K562 (cell line): ENCODE results near the gene CCDC136. TPM values are rescaled to one million over a fixed set of nuclear protein-coding genes. Genes with fewer than 3 reads are reported as not detected.

ENCODE experiments used
- ERF ChIP-seq: fragments of 450-650 bp; formaldehyde crosslinking; IDR thresholded peaks from 2 replicates; pipeline ENCODE4 v1.4.0; 2020; ENCODE audit warnings: mild to moderate bottlenecking, mixed read lengths
- HMG20A ChIP-seq: fragments of 450-650 bp; formaldehyde crosslinking; conservative IDR thresholded peaks from 2 replicates; pipeline ENCODE4 v1.4.0; 2020; ENCODE audit warnings: mild to moderate bottlenecking, mixed read lengths
- LEF1 ChIP-seq: fragments of 450-650 bp; IDR thresholded peaks from 2 replicates; pipeline ENCODE4 v1.6.1; 2016; ENCODE audit warnings: mild to moderate bottlenecking
- MAX ChIP-seq: sonication (generic); formaldehyde crosslinking; IDR thresholded peaks from 2 replicates; pipeline ENCODE4 v1.9.0; 2022; ENCODE audit warnings: mild to moderate bottlenecking, missing genetic modification reagents
- MCM2 ChIP-seq: fragments of 450-650 bp; IDR thresholded peaks from 2 replicates; pipeline ENCODE4 v1.6.1; 2017; ENCODE audit warnings: low read depth, mild to moderate bottlenecking
- MXI1 ChIP-seq: IDR thresholded peaks from 2 replicates; pipeline ENCODE4 v1.6.1; 2011; ENCODE audit warnings: low read depth, mild to moderate bottlenecking, improper control_type of control experiment, low read length
- POLR3A ChIP-seq: IDR thresholded peaks from 2 replicates; pipeline ENCODE4 v1.6.1; 2011; ENCODE audit warnings: borderline replicate concordance, mild to moderate bottlenecking, moderate library complexity; ENCODE audit not compliant: insufficient read length, insufficient read depth; ENCODE audit errors: extremely low read depth
- REST ChIP-seq, 2 experiments: fragments of 450-650 bp; formaldehyde crosslinking in 1 of 2; IDR thresholded peaks; 2 replicates each; pipeline versions ENCODE4 v1.4.0 to v1.6.1; 2014 to 2020; ENCODE audit warnings: mild to moderate bottlenecking in 2 of 2, borderline replicate concordance in 1 of 2, low read depth in 1 of 2
- TFE3 ChIP-seq: fragments of 450-650 bp; formaldehyde crosslinking; IDR thresholded peaks from 2 replicates; pipeline ENCODE4 v1.4.0; 2020; ENCODE audit warnings: mild to moderate bottlenecking, mixed read lengths
- ZKSCAN8 ChIP-seq: fragments of 200-800 bp; sonication (Bioruptor generic); IDR thresholded peaks from 2 replicates; pipeline ENCODE4 v1.6.1; 2016; ENCODE audit warnings: missing genetic modification characterization, missing compliant biosample characterization
- ZMIZ1 ChIP-seq, 2 experiments: fragments of 150-350 bp in 1 of 2; IDR thresholded peaks; 2 replicates each; pipeline ENCODE4 v1.6.1; 2012 to 2016; ENCODE audit warnings: low read depth in 2 of 2, low read length in 2 of 2, mild to moderate bottlenecking in 1 of 2, moderate library complexity in 1 of 2
- ZNF121 ChIP-seq: sonication (generic); formaldehyde crosslinking; conservative IDR thresholded peaks from 2 replicates; pipeline ENCODE4 v1.8.0; 2022; ENCODE audit warnings: missing genetic modification reagents
- ZNF431 ChIP-seq: sonication (generic); formaldehyde crosslinking; IDR thresholded peaks from 2 replicates; pipeline ENCODE4 v1.8.0; 2022; ENCODE audit warnings: mild to moderate bottlenecking, missing genetic modification reagents
- polyA plus RNA-seq, 8 experiments: library from polyadenylated mRNA; depleted of rRNA in 4 of 8; stranded (reverse) in 5 of 8; unstranded in 3 of 8; fragments of >200 nt; fragmentation: Nextera tagmentation in 2 of 8; fragmentation: Illumina TruSeq in 1 of 8; extraction: Ambion mirVana in 2 of 8; extraction: Trizol in 1 of 8; gene quantifications; 2 replicates each; pipeline versions ENCODE4 v1.2.1 to v1.2.3, GENCODE V29; 2011 to 2014; ENCODE audit warnings: inconsistent platforms in 1 of 8, missing spikeins in 1 of 8
- total RNA-seq, 7 experiments: library from RNA; depleted of rRNA in 6 of 7; stranded (reverse); fragments of >200 nt in 6 of 7; fragmentation: Illumina TruSeq in 2 of 7; extraction: Trizol in 2 of 7; gene quantifications; 2 replicates each; pipeline versions ENCODE4 v1.2.1 to v1.2.3, GENCODE V29; 2011 to 2021; ENCODE audit warnings: low replicate concordance in 1 of 7

Gene CCDC136
- total and polyA plus RNA-seq, 9 of the 15 experiments (the other 6 are each of a cell fraction or from before 2014, with no cell fraction given): 2.4 to 40.8 (median 26.5) TPM

- TF ChIP-seq REST (IDR thresholded peaks at IDR 0.05; ENCODE audit: borderline replicate concordance): no peak
- TF ChIP-seq REST (CRISPR knock-in tag; IDR thresholded peaks at IDR 0.05; ENCODE audit: low read depth): peak; percentile 66; the same call in 1 of the 2 replicates
- no peak; the same call in 1 of the 2 replicates for TF ChIP-seq HMG20A (CRISPR knock-in tag)
- no peak for TF ChIP-seq POLR3A
- peak; percentile 85 for TF ChIP-seq MAX
- peak; percentile 91 for TF ChIP-seq ERF (CRISPR knock-in tag)
- TF ChIP-seq ZNF431: 0 out of 2 replicates have a peak, but pooled peaks have one; percentile 17
- peak; percentile 44; the same call in 1 of the 2 replicates for TF ChIP-seq LEF1
- TF ChIP-seq ZNF121 (CRISPR knock-in tag): no peak
- TF ChIP-seq ZMIZ1 (IDR thresholded peaks at IDR 0.05; ENCODE audit: low read depth in 2 of 2, low read length in 2 of 2): no peak
- TF ChIP-seq TFE3 (CRISPR knock-in tag): no peak
- no peak for TF ChIP-seq ZKSCAN8 (CRISPR knock-in tag)
- no peak for TF ChIP-seq MCM2
- TF ChIP-seq MXI1: no peak
These were observed 39.6 kb downstream of the CCDC136 start (continued) for GRCh38 chr7:128831178-128831993.
